Ishikawa (cell line): Measurements from ENCODE around the gene SUCLG2.

ENCODE experiments used
- CEBPB ChIP-seq: IDR thresholded peaks from 2 replicates; pipeline ENCODE4 v1.6.1; 2012
- CREB1 ChIP-seq: IDR thresholded peaks from 2 replicates; pipeline ENCODE4 v1.6.1; 2012; ENCODE audit warnings: low read depth
- EGR1 ChIP-seq: IDR thresholded peaks from 2 replicates; pipeline ENCODE4 v1.6.1; 2012
- EP300 ChIP-seq: IDR thresholded peaks from 2 replicates; pipeline ENCODE4 v1.6.1; 2012; ENCODE audit warnings: borderline replicate concordance
- FOXM1 ChIP-seq: IDR thresholded peaks from 2 replicates; pipeline ENCODE4 v1.6.1; 2012; ENCODE audit warnings: low read depth, borderline replicate concordance
- MAX ChIP-seq: IDR thresholded peaks from 2 replicates; pipeline ENCODE4 v1.6.1; 2012
- NFIC ChIP-seq: IDR thresholded peaks from 2 replicates; pipeline ENCODE4 v1.6.1; 2012
- RAD21 ChIP-seq: IDR thresholded peaks from 2 replicates; pipeline ENCODE4 v1.6.1; 2012; ENCODE audit warnings: low read depth
- REST ChIP-seq: IDR thresholded peaks from 2 replicates; pipeline ENCODE4 v1.6.1; 2012; ENCODE audit warnings: low read depth, mild to moderate bottlenecking
- TAF1 ChIP-seq: IDR thresholded peaks from 2 replicates; pipeline ENCODE4 v1.6.1; 2012; ENCODE audit warnings: low read depth, mild to moderate bottlenecking
- TCF12 ChIP-seq: IDR thresholded peaks from 2 replicates; pipeline ENCODE4 v1.6.1; 2012; ENCODE audit warnings: low read depth
- TEAD4 ChIP-seq: IDR thresholded peaks from 2 replicates; pipeline ENCODE4 v1.6.1; 2012
- USF1 ChIP-seq: IDR thresholded peaks from 2 replicates; pipeline ENCODE4 v1.6.1; 2012
- YY1 ChIP-seq: IDR thresholded peaks from 2 replicates; pipeline ENCODE4 v1.6.1; 2012; ENCODE audit warnings: low read depth
- ZBTB7A ChIP-seq: IDR thresholded peaks from 2 replicates; pipeline ENCODE4 v1.6.1; 2012; ENCODE audit warnings: low read depth

The SUCLG2 gene

GRCh38 chr3:67593761-67594234 is 60.6 kb downstream of the SUCLG2 start:
- no peak for TF ChIP-seq MAX
- TF ChIP-seq NFIC: no peak
- no peak for TF ChIP-seq REST
- TF ChIP-seq EP300: no peak
- TF ChIP-seq EGR1: no peak
- no peak for TF ChIP-seq RAD21
- no peak for TF ChIP-seq CREB1
- no peak for TF ChIP-seq TAF1
- no peak for TF ChIP-seq FOXM1
- TF ChIP-seq TEAD4: no peak
- no peak for TF ChIP-seq CEBPB
- TF ChIP-seq YY1: no peak
- no peak for TF ChIP-seq ZBTB7A
- no peak for TF ChIP-seq USF1
- TF ChIP-seq TCF12: no peak

- no peak for TF ChIP-seq TEAD4
- no peak for TF ChIP-seq CREB1
- no peak for TF ChIP-seq TAF1
- TF ChIP-seq TCF12: no peak
- TF ChIP-seq EGR1: no peak
- TF ChIP-seq FOXM1: no peak
- no peak for TF ChIP-seq CEBPB
- TF ChIP-seq RAD21: no peak
- TF ChIP-seq ZBTB7A: no peak
- TF ChIP-seq EP300: no peak
Measured at GRCh38 chr3:67592057-67592456, 62.4 kb downstream of the SUCLG2 start.

- TF ChIP-seq YY1 (no peak), CEBPB (no peak), USF1 (no peak), MAX (no peak), TAF1 (no peak), EP300 (no peak), RAD21 (no peak), FOXM1 (no peak), ZBTB7A (no peak), TEAD4 (no peak), CREB1 (no peak), EGR1 (no peak), REST (no peak)
Measured at GRCh38 chr3:67587811-67588210, 66.6 kb downstream of the SUCLG2 start.

- TF ChIP-seq RAD21 (no peak), REST (no peak), EP300 (no peak), TAF1 (no peak)
Measured at GRCh38 chr3:67587301-67587700, 67.1 kb downstream of the SUCLG2 start.

- TF ChIP-seq NFIC (no peak), YY1 (no peak), EP300 (no peak), REST (no peak), TCF12 (no peak)
Measured at GRCh38 chr3:67580430-67581000, 73.9 kb downstream of the SUCLG2 start.
